Kidney (tissue), 14 donors: ENCODE data around the gene FAM193A. TPM values are rescaled to one million over a fixed set of nuclear protein-coding genes. Genes with fewer than 3 reads are reported as not detected.

Experiments
- DNase-seq, 5 donors: peaks; one replicate each; pipeline ENCODE4 v3.0.0-alpha.2; 2013 to 2020
- FAIRE-seq: peaks from 2 replicates; lab custom pipeline; 2012; peaks lifted over from hg19 to GRCh38; lab: Jason Lieb, UNC
- H3K27ac ChIP-seq, 2 donors: one replicate each; pipeline ENCODE4 v1.7.0; 2013; ENCODE audit warnings: low read depth in 2 of 2, low read length in 2 of 2, inconsistent platforms in 1 of 2
- H3K27me3 ChIP-seq: one replicate; pipeline ENCODE4 v1.7.1; 2013; ENCODE audit warnings: low read length, inconsistent platforms; ENCODE audit not compliant: control insufficient read depth, insufficient read depth
- H3K36me3 ChIP-seq, 3 donors: one replicate each; pipeline versions ENCODE4 v1.7.0 to v1.7.1; 2013; ENCODE audit warnings: low read length in 3 of 3, control low read depth in 1 of 3, inconsistent platforms in 1 of 3; ENCODE audit not compliant: insufficient read depth in 3 of 3, control insufficient read depth in 2 of 3
- H3K4me1 ChIP-seq, 3 donors: one replicate each; pipeline versions ENCODE4 v1.7.0 to v1.7.1; 2013; ENCODE audit warnings: low read length in 3 of 3, inconsistent platforms in 1 of 3, low read depth in 1 of 3; ENCODE audit not compliant: control insufficient read depth in 2 of 3, insufficient read depth in 2 of 3
- H3K4me3 ChIP-seq, 3 donors: one replicate each; pipeline versions ENCODE4 v1.7.0 to v1.8.1; 2013; ENCODE audit warnings: low read length in 3 of 3, control low read depth in 1 of 3, inconsistent platforms in 1 of 3
- H3K9ac ChIP-seq, 3 donors: one replicate each; pipeline versions ENCODE4 v1.7.0 to v1.7.1; 2013; ENCODE audit warnings: low read length in 3 of 3, control low read depth in 1 of 3, inconsistent platforms in 1 of 3
- H3K9me3 ChIP-seq, 3 donors: one replicate each; pipeline versions ENCODE4 v1.7.0 to v1.7.1; 2013; ENCODE audit warnings: low read length in 3 of 3, control low read depth in 1 of 3, inconsistent platforms in 1 of 3; ENCODE audit not compliant: control insufficient read depth in 2 of 3, insufficient read depth in 1 of 3
- CTCF ChIP-seq: IDR thresholded peaks from 3 replicates; pipeline ENCODE4 v1.5.1; 2012; ENCODE audit warnings: mild to moderate bottlenecking, moderate library complexity, borderline replicate concordance; ENCODE audit not compliant: insufficient read depth; ENCODE audit errors: extremely low read depth
- intact Hi-C: fragments of 100-400 bp; cut with DNase I; formaldehyde crosslinking; loops from one replicate; pipeline ENCODE4 v1.11.1; 2022
- polyA plus RNA-seq: library from polyadenylated mRNA; stranded (reverse); fragments of 350-450 nt; fragmentation: Illumina TruSeq; extraction: RNeasy Lipid Tissue Mini Kit (QIAGEN cat#74804); gene quantifications from one replicate; pipeline ENCODE4 v1.2.3, GENCODE V29; 2014; ENCODE audit warnings: low read depth, low replicate concordance; ENCODE audit not compliant: insufficient read depth
- total RNA-seq: library from RNA; stranded (reverse); fragmentation: NEBNext Ultra II Directional; extraction: Animal tissue kit (Norgen Biotek cat#: 25700); gene quantifications from one replicate; pipeline ENCODE4 v1.2.1, GENCODE V29; 2021
- donor health status: control.
- donor health status: control.
- donor health status: control.
- donor health status: control.
- donor health status: control.
- donor health status: DM: yes; HTN: yes; CAD: no.
- donor health status: Normal renal cell carcinoma (clear cell type).

The FAM193A gene
- total and polyA plus RNA-seq, 2 donors from 2014 or later: 6.3 to 29.3 TPM

- TF ChIP-seq CTCF: no peak
- intact Hi-C loops: no loop called here
- Histone ChIP-seq H3K27ac (no peak overlapping the region), H3K9ac (no peak overlapping the region), H3K36me3 (peaks cover 9 to 44% (median 24%) of the 10 kb centered on the region in 3 donors), H3K4me1 (no peaks in the 10 kb centered on the region), H3K27me3 (no peaks in the 10 kb centered on the region), H3K4me3 (no peak overlapping the region), H3K9me3 (no peaks in the 10 kb centered on the region)
- FAIRE-seq (no peak), DNase-seq (no peak)
Observed at GRCh38 chr4:2646396-2647149, 110.1 kb downstream of the FAM193A start.

GRCh38 chr4:2647403-2648158 is 111.1 kb downstream of the FAM193A start:
- TF ChIP-seq CTCF: no peak
- FAIRE-seq (no peak), DNase-seq (no peak)
- Histone ChIP-seq H3K27me3 (no peaks in the 10 kb centered on the region), H3K36me3 (peaks cover 9 to 44% (median 24%) of the 10 kb centered on the region in 3 donors), H3K9me3 (no peaks in the 10 kb centered on the region), H3K9ac (no peak overlapping the region), H3K4me3 (no peak overlapping the region), H3K27ac (no peak overlapping the region), H3K4me1 (no peaks in the 10 kb centered on the region)
- intact Hi-C loops: no loop called here

- no peak for FAIRE-seq
Observed at GRCh38 chr4:2648159-2648814, 111.8 kb downstream of the FAM193A start.

More at GRCh38 chr4:2648159-2648814, 111.8 kb downstream of the FAM193A start:
- peaks cover 6 to 42% (median 24%) of the 10 kb centered on the region in 3 donors for H3K36me3 ChIP-seq
- TF ChIP-seq CTCF: no peak
- no peaks in the 10 kb centered on the region for H3K27me3 ChIP-seq
- DNase-seq: no peak
- H3K4me1 ChIP-seq: no peaks in the 10 kb centered on the region
- no peak overlapping the region for H3K27ac ChIP-seq
- intact Hi-C loops: no loop called here
- no peak overlapping the region for H3K4me3 ChIP-seq
- no peaks in the 10 kb centered on the region for H3K9me3 ChIP-seq
- no peak overlapping the region for H3K9ac ChIP-seq
